ENCODE measurements around the gene CFAP100.

GRCh38 chr3:126399756-126400155 lies 5.0 kb downstream of the CFAP100 start:
- TF ChIP-seq, protein P1, sequence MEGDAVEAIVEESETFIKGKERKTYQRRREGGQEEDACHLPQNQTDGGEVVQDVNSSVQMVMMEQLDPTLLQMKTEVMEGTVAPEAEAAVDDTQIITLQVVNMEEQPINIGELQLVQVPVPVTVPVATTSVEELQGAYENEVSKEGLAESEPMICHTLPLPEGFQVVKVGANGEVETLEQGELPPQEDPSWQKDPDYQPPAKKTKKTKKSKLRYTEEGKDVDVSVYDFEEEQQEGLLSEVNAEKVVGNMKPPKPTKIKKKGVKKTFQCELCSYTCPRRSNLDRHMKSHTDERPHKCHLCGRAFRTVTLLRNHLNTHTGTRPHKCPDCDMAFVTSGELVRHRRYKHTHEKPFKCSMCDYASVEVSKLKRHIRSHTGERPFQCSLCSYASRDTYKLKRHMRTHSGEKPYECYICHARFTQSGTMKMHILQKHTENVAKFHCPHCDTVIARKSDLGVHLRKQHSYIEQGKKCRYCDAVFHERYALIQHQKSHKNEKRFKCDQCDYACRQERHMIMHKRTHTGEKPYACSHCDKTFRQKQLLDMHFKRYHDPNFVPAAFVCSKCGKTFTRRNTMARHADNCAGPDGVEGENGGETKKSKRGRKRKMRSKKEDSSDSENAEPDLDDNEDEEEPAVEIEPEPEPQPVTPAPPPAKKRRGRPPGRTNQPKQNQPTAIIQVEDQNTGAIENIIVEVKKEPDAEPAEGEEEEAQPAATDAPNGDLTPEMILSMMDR (conservative IDR thresholded peaks at IDR 0.05 in 1 of 2, IDR thresholded peaks at IDR 0.05 in 1 of 2; ENCODE audit: extremely low read depth in 1 of 2, insufficient read depth in 1 of 2, low read depth in 1 of 2, low read length in 2 of 2), result no peak
- no peak for TF ChIP-seq EZH2 (IDR thresholded peaks at IDR 0.05; ENCODE audit: borderline replicate concordance, low read length)
